HEK293 (cell line): ENCODE data around the gene C6orf136.

ENCODE experiments used
- CTCF ChIA-PET: fragments of 350-600 bp; formaldehyde crosslinking; extraction: SDS; loops from one replicate; lab custom pipeline; 2021; ENCODE audit warnings: antibody characterized with exemption; lab: Yijun Ruan, JAX
- POLR2A ChIA-PET: fragments of 300-600 bp; formaldehyde crosslinking; extraction: SDS; loops from one replicate; lab custom pipeline; 2020; ENCODE audit warnings: antibody characterized with exemption, inconsistent platforms; lab: Yijun Ruan, JAX
- H3K27ac ChIP-seq: fragments of 200-500 bp; sonication (Bioruptor generic); 2 replicates; pipeline ENCODE4 v1.5.1; 2014; ENCODE audit warnings: low read depth, low read length, control low read depth, inconsistent platforms; ENCODE audit errors: extremely low read depth
- H3K36me3 ChIP-seq, 2 experiments: fragments of 200-500 bp in 1 of 2; sonication (Bioruptor generic) in 1 of 2; 1 replicate in 1 of 2; 2 replicates in 1 of 2; pipeline ENCODE4 v1.5.1; 2014 to 2017; ENCODE audit warnings: inconsistent platforms in 2 of 2, low read length in 2 of 2; ENCODE audit not compliant: control insufficient read depth in 2 of 2, insufficient read depth in 1 of 2
- H3K4me1 ChIP-seq: fragments of 200-500 bp; sonication (Bioruptor generic); 2 replicates; pipeline ENCODE4 v1.5.1; 2014; ENCODE audit warnings: mild to moderate bottlenecking, low read length, inconsistent platforms; ENCODE audit not compliant: control insufficient read depth, insufficient read depth
- H3K4me3 ChIP-seq: 2 replicates; pipeline ENCODE4 v1.5.1; 2011; ENCODE audit warnings: low read depth, mild to moderate bottlenecking, control low read depth, low read length, moderate library complexity
- H3K9me3 ChIP-seq: fragments of 200-500 bp; sonication (Bioruptor generic); 2 replicates; pipeline ENCODE4 v1.5.1; 2014; ENCODE audit warnings: low read depth, low read length, inconsistent platforms; ENCODE audit not compliant: control insufficient read depth, insufficient read depth
- EGR2 ChIP-seq: fragments of 450-650 bp; formaldehyde crosslinking; IDR thresholded peaks from 2 replicates; pipeline ENCODE4 v1.5.1; 2016; ENCODE audit warnings: low read depth, missing biosample characterization, missing genetic modification characterization
- HOXC10 ChIP-seq: sonication (generic); formaldehyde crosslinking; IDR thresholded peaks from 2 replicates; pipeline ENCODE4 v1.8.1; 2023; ENCODE audit warnings: mild to moderate bottlenecking, missing genetic modification reagents
- KLF7 ChIP-seq: fragments of 450-650 bp; formaldehyde crosslinking; IDR thresholded peaks from 2 replicates; pipeline ENCODE4 v1.5.1; 2016; ENCODE audit warnings: missing biosample characterization, missing genetic modification characterization, borderline replicate concordance
- PATZ1 ChIP-seq: fragments of 450-650 bp; formaldehyde crosslinking; IDR thresholded peaks from 2 replicates; pipeline ENCODE4 v1.5.1; 2016; ENCODE audit warnings: missing biosample characterization, missing genetic modification characterization
- SCRT2 ChIP-seq: fragments of 450-650 bp; formaldehyde crosslinking; IDR thresholded peaks from 2 replicates; pipeline ENCODE4 v1.5.1; 2016; ENCODE audit warnings: missing biosample characterization, missing genetic modification characterization
- TRIM28 ChIP-seq: IDR thresholded peaks from 2 replicates; pipeline ENCODE4 v1.6.1; 2011; ENCODE audit warnings: low read length, control low read depth, borderline replicate concordance
- YY2 ChIP-seq: fragments of 450-650 bp; formaldehyde crosslinking; IDR thresholded peaks from 2 replicates; pipeline ENCODE4 v1.5.1; 2016; ENCODE audit warnings: missing biosample characterization, missing genetic modification characterization
- ZBTB26 ChIP-seq: fragments of 450-650 bp; formaldehyde crosslinking; optimal IDR thresholded peaks from 2 replicates; pipeline ENCODE3; 2016; ENCODE audit warnings: missing biosample characterization, mild to moderate bottlenecking, missing genetic modification characterization
- ZFP69B ChIP-seq: fragments of 450-650 bp; formaldehyde crosslinking; IDR thresholded peaks from 2 replicates; pipeline ENCODE4 v1.5.1; 2016; ENCODE audit warnings: missing biosample characterization, missing genetic modification characterization
- ZNF155 ChIP-seq: fragments of 450-650 bp; formaldehyde crosslinking; IDR thresholded peaks from 2 replicates; pipeline ENCODE4 v1.5.1; 2016; ENCODE audit warnings: missing biosample characterization, missing genetic modification characterization
- ZNF175 ChIP-seq: fragments of 450-650 bp; formaldehyde crosslinking; IDR thresholded peaks from 2 replicates; pipeline ENCODE4 v1.5.1; 2016; ENCODE audit warnings: missing biosample characterization, missing genetic modification characterization
- ZNF2 ChIP-seq: fragments of 450-650 bp; formaldehyde crosslinking; IDR thresholded peaks from 2 replicates; pipeline ENCODE4 v1.5.1; 2016; ENCODE audit warnings: missing biosample characterization, missing genetic modification characterization
- ZNF239 ChIP-seq: fragments of 450-650 bp; formaldehyde crosslinking; IDR thresholded peaks from 2 replicates; pipeline ENCODE4 v1.5.1; 2016; ENCODE audit warnings: missing biosample characterization, missing genetic modification characterization
- ZNF26 ChIP-seq: fragments of 450-650 bp; formaldehyde crosslinking; IDR thresholded peaks from 2 replicates; pipeline ENCODE4 v1.5.1; 2016; ENCODE audit warnings: missing biosample characterization, missing genetic modification characterization
- ZNF335 ChIP-seq: fragments of 450-650 bp; formaldehyde crosslinking; conservative IDR thresholded peaks from 2 replicates; pipeline ENCODE4 v1.5.1; 2016; ENCODE audit warnings: missing biosample characterization, missing genetic modification characterization
- ZNF501 ChIP-seq: fragments of 450-650 bp; formaldehyde crosslinking; IDR thresholded peaks from 2 replicates; pipeline ENCODE4 v1.5.1; 2016; ENCODE audit warnings: missing biosample characterization, missing genetic modification characterization
- ZNF571 ChIP-seq: fragments of 450-650 bp; formaldehyde crosslinking; IDR thresholded peaks from 2 replicates; pipeline ENCODE4 v1.5.0; 2017; ENCODE audit warnings: missing biosample characterization, missing genetic modification characterization
- ZNF654 ChIP-seq: fragments of 450-650 bp; formaldehyde crosslinking; IDR thresholded peaks from 2 replicates; pipeline ENCODE4 v1.5.1; 2016; ENCODE audit warnings: low read depth, missing biosample characterization, missing genetic modification characterization
- ZNF664 ChIP-seq: fragments of 450-650 bp; formaldehyde crosslinking; IDR thresholded peaks from 2 replicates; pipeline ENCODE4 v1.5.1; 2016; ENCODE audit warnings: missing biosample characterization, missing genetic modification characterization
- ZNF670 ChIP-seq: fragments of 450-650 bp; formaldehyde crosslinking; IDR thresholded peaks from 2 replicates; pipeline ENCODE4 v1.5.1; 2016; ENCODE audit warnings: missing biosample characterization, missing genetic modification characterization, low read depth
- ZNF677 ChIP-seq: fragments of 450-650 bp; IDR thresholded peaks from 2 replicates; pipeline ENCODE4 v1.5.0; 2018; ENCODE audit warnings: missing biosample characterization, mild to moderate bottlenecking, missing genetic modification characterization, moderate library complexity
- ZNF692 ChIP-seq: fragments of 450-650 bp; formaldehyde crosslinking; IDR thresholded peaks from 2 replicates; pipeline ENCODE4 v1.5.1; 2016; ENCODE audit warnings: missing biosample characterization, missing genetic modification characterization
- ZNF76 ChIP-seq: fragments of 450-650 bp; formaldehyde crosslinking; IDR thresholded peaks from 2 replicates; pipeline ENCODE4; 2016; ENCODE audit warnings: low read depth, missing biosample characterization, missing genetic modification characterization, borderline replicate concordance
- TF ChIP-seq, protein P1 (sequence below): fragments of 450-650 bp; formaldehyde crosslinking; IDR thresholded peaks from 2 replicates; pipeline ENCODE4 v1.5.1; 2017; ENCODE audit warnings: missing biosample characterization, missing genetic modification characterization
- TF ChIP-seq, protein P2 (sequence below): fragments of 450-650 bp; formaldehyde crosslinking; IDR thresholded peaks from 2 replicates; pipeline ENCODE4 v1.5.1; 2016; ENCODE audit warnings: missing biosample characterization, missing genetic modification characterization

C6orf136 gene

DNA sequence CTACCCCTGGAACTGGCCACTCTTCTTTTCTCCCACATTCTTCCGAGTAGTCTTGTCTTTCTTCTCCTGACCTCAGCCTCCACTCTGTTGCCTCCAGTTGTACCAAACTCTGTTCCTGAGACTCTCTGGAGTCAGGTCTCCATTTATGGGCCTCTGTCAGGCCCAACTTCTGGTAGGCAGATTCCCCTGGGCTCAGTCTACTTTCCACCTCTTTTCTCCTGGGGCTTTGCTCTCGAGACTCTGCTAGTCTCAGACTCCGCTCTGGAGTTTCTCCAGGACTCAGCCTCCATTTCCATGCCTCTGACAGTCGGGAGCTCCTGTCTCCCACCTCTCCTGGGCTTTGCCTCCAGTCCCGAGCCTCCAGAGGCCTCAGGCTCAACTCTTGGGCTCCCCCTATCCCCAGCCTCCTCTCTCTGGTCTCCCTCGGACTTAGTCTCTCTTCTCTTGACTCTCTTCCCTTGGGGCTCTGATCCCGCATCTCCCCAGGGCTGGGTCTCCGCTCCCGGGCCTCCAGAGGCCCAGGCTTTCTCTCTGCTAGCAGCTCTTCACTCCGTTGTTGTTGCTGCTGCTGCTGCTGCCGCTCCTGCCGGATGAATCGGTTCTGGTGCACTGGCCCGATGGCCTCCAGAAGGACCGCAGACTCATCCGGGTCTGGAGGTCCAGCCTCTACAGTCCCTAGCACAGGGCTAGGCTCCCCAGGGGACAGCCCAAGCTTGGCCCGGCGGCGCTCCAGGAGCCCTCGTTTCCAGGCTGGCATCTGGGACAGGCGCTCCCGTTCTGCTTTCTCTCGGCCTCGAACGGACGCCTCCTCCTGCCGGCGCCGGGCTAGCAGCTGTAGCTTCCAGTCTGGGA lies 38.5 kb downstream of the C6orf136 start (continued):
- TF ChIP-seq, protein P1, sequence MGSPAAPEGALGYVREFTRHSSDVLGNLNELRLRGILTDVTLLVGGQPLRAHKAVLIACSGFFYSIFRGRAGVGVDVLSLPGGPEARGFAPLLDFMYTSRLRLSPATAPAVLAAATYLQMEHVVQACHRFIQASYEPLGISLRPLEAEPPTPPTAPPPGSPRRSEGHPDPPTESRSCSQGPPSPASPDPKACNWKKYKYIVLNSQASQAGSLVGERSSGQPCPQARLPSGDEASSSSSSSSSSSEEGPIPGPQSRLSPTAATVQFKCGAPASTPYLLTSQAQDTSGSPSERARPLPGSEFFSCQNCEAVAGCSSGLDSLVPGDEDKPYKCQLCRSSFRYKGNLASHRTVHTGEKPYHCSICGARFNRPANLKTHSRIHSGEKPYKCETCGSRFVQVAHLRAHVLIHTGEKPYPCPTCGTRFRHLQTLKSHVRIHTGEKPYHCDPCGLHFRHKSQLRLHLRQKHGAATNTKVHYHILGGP (tag by site-specific recombination), result no peak
- TF ChIP-seq ZNF664 (tag by site-specific recombination), result no peak
- TF ChIP-seq ZBTB26, result no peak
- no peak for TF ChIP-seq TRIM28
- TF ChIP-seq ZNF670 (tag by site-specific recombination), result no peak
- TF ChIP-seq HOXC10 (CRISPR knock-in tag), result no peak
- TF ChIP-seq ZNF2, result no peak
- no peak for TF ChIP-seq EGR2 (tag by site-specific recombination)
- TF ChIP-seq, protein P2, sequence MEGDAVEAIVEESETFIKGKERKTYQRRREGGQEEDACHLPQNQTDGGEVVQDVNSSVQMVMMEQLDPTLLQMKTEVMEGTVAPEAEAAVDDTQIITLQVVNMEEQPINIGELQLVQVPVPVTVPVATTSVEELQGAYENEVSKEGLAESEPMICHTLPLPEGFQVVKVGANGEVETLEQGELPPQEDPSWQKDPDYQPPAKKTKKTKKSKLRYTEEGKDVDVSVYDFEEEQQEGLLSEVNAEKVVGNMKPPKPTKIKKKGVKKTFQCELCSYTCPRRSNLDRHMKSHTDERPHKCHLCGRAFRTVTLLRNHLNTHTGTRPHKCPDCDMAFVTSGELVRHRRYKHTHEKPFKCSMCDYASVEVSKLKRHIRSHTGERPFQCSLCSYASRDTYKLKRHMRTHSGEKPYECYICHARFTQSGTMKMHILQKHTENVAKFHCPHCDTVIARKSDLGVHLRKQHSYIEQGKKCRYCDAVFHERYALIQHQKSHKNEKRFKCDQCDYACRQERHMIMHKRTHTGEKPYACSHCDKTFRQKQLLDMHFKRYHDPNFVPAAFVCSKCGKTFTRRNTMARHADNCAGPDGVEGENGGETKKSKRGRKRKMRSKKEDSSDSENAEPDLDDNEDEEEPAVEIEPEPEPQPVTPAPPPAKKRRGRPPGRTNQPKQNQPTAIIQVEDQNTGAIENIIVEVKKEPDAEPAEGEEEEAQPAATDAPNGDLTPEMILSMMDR (tag by site-specific recombination), result 0 out of 2 replicates have a peak, but pooled peaks have one; percentile 35

DNA sequence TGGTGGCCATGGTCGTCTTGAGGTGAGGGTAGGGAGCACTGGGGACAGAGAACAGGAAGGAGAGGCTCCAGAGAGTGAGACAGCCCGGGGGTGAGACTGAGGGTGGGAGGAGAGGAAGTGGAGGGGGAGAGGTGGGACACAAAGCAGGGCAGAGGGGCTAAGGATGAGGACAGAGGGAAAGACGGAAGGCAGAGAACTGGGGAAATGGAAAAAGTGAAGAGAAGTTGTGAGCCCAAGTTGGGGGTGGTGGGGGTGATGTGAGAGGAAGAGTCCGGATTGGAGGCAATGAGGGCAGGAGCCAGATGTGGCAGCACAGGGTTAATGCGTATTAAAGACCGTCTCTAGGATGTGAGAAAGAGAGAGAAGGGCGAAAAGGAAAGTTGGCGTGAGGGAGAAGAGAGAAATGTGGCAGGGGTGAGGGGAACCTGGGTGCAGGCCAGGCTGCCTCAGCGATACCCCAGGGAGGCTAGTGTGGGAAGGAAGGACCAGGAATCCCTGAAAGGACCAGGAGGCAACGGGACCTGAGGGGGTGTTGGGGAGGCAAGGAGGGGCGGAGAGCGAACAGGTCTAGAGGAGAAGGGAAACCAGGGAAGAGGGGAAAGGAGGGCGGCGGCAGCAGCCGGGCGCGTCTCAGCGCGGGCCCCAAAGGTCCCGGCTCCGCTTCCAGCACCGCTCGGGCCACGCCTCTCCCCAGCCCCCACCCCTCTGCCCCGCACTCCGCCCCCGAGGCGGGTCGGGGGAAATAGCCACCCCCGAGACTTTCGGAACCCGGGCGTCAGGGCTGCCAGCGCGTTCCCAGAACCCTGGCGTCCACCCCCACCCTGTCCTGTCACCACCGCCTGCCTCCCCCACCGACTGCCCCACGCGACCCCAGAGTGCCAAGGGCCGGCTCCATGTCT lies 39.3 kb downstream of the C6orf136 start, which contains the start of gene PPP1R18:
Gene PPP1R18 (minus strand): TSS at position 637 of the 899 bp plus-strand sequence. CDS start 627 bp downstream, at position 10.
- Histone ChIP-seq H3K9me3 (no peaks in the 10 kb centered on the region), H3K36me3 (peaks cover 0 to 8% of the 10 kb centered on the region in 2 experiments; a peak in 2 of 3 replicates), H3K4me1 (peaks cover 30% of the 10 kb centered on the region), H3K4me3 (peak within 1 kb of the TSS; percentile 52), H3K27ac (peak within 1 kb of the TSS; percentile 94)
- CTCF ChIA-PET, result interaction anchor here (19.6 kb wide), 1 partner anchor 40 kb away, joined by 692 read pairs; the partner anchor contains the start of genes MDC1 and TUBB
- POLR2A ChIA-PET, result interaction anchor here (1.0 to 7.6 kb wide), 2 partner anchors 36 to 44 kb away, joined by 4 to 120 read pairs; partner anchors contain the start of gene TUBB
- TF ChIP-seq ZNF175 (tag by site-specific recombination) (no peak), ZNF501 (tag by site-specific recombination) (no peak), ZNF571 (tag by site-specific recombination) (no peak), KLF7 (tag by site-specific recombination) (peak; percentile 60), ZNF677 (tag by site-specific recombination) (no peak), ZNF335 (peak; percentile 60), YY2 (tag by site-specific recombination) (no peak), ZNF654 (tag by site-specific recombination) (no peak), ZFP69B (tag by site-specific recombination) (0 out of 2 replicates have a peak, but pooled peaks have one; percentile 40), ZNF76 (tag by site-specific recombination) (peak; percentile 91), ZNF155 (no peak), PATZ1 (tag by site-specific recombination) (peak; percentile 41; the same call in 1 of the 2 replicates), ZNF239 (no peak), ZNF692 (tag by site-specific recombination) (peak; percentile 52; the same call in 1 of the 2 replicates), SCRT2 (tag by site-specific recombination) (no peak), ZNF2 (peak; percentile 26; the same call in 1 of the 2 replicates), ZNF26 (tag by site-specific recombination) (no peak)
